ENCODE measurements around the gene DPP10.

- TF ChIP-seq CTCF (IDR thresholded peaks at IDR 0.05) (no peak), POLR2A (IDR thresholded peaks at IDR 0.05) (no peak)
These were observed 271.9 kb downstream of the DPP10 start for GRCh38 chr2:114714313-114714712.

Data from esophagus squamous epithelium (tissue), 4 donors.